ENCODE measurements around the gene THUMPD3. TPM values are rescaled to one million over a fixed set of nuclear protein-coding genes. Genes with fewer than 3 reads are reported as not detected.

THUMPD3 gene
- total RNA-seq, 1 donor from 2014 or later = 43.0 TPM

GRCh38 chr3:9396632-9397331, 33.9 kb downstream of the THUMPD3 start:
- DNase-seq (ENCODE audit: low spot score) = peak; percentile 99

GRCh38 chr3:9397332-9397905, 34.6 kb downstream of the THUMPD3 start, which contains the start of gene SETD5:
TSS of gene SETD5 (plus strand) at chr3:9397615. CDS start at chr3:9428939, 31,324 bp downstream.
- peak; percentile 100 for DNase-seq (ENCODE audit: low spot score)

GRCh38 chr3:9397906-9398699, 35.2 kb downstream of the THUMPD3 start:
- no peak for DNase-seq (ENCODE audit: low spot score)

GRCh38 chr3:9398700-9399336, 36.0 kb downstream of the THUMPD3 start:
- no peak for DNase-seq (ENCODE audit: low spot score)

- DNase-seq (ENCODE audit: low spot score) = no peak
Measured at GRCh38 chr3:9399337-9399703, 36.5 kb downstream of the THUMPD3 start.

- DNase-seq (ENCODE audit: low spot score) = no peak
Measured at GRCh38 chr3:9399746-9400145, 36.9 kb downstream of the THUMPD3 start.

- no peak for DNase-seq (ENCODE audit: low spot score)
Measured at GRCh38 chr3:9400616-9401015, 37.8 kb downstream of the THUMPD3 start.

- no peak for DNase-seq (ENCODE audit: low spot score)
Measured at GRCh38 chr3:9401986-9402385, 39.1 kb downstream of the THUMPD3 start.

GRCh38 chr3:9402410-9403228, 39.8 kb downstream of the THUMPD3 start:
- no peak for DNase-seq (ENCODE audit: low spot score)

GRCh38 chr3:9403463-9403862, 40.6 kb downstream of the THUMPD3 start:
- no peak for DNase-seq (ENCODE audit: low spot score)

- DNase-seq (ENCODE audit: low spot score) = no peak
Measured at GRCh38 chr3:9404680-9405079, 41.8 kb downstream of the THUMPD3 start.

- no peak for DNase-seq (ENCODE audit: low spot score)
Measured at GRCh38 chr3:9405756-9406155, 42.9 kb downstream of the THUMPD3 start.

- no peak for DNase-seq (ENCODE audit: low spot score)
Measured at GRCh38 chr3:9406856-9407626, 44.2 kb downstream of the THUMPD3 start.

- no peak for DNase-seq (ENCODE audit: low spot score)
Measured at GRCh38 chr3:9408061-9408460, 45.2 kb downstream of the THUMPD3 start.

GRCh38 chr3:9408546-9408945, 45.7 kb downstream of the THUMPD3 start:
- no peak for DNase-seq (ENCODE audit: low spot score)

GRCh38 chr3:9409981-9410854, 47.4 kb downstream of the THUMPD3 start:
- DNase-seq (ENCODE audit: low spot score) = no peak

GRCh38 chr3:9411302-9411701, 48.4 kb downstream of the THUMPD3 start:
- no peak for DNase-seq (ENCODE audit: low spot score)

- no peak for DNase-seq (ENCODE audit: low spot score)
Measured at GRCh38 chr3:9412293-9412692, 49.4 kb downstream of the THUMPD3 start.

- DNase-seq (ENCODE audit: low spot score) = no peak
Measured at GRCh38 chr3:9414826-9415225, 52.0 kb downstream of the THUMPD3 start.

Measured in mesenteric fat pad (tissue), 1 donor.